Activated CD8-positive, alpha-beta memory T cell treated with anti-CD3 and anti-CD28 coated beads for 48 hours (primary cell): ENCODE data around the gene PLEKHB1.
"Not testable (repeated sequence)": the region's sequence is repeated elsewhere in the genome, so short reads cannot be mapped to it uniquely, and the experiment has no call there.

Source experiments
- DNase-seq, 3 experiments: peaks; one replicate each; pipeline ENCODE4 v3.0.0-alpha.2; 2020; ENCODE audit warnings: low read depth in 2 of 3, low spot score in 2 of 3

Gene PLEKHB1

GRCh38 chr11:73671701-73672100 is 25.3 kb downstream of the PLEKHB1 start:
- no peak for DNase-seq

GRCh38 chr11:73676552-73676951 is 30.2 kb downstream of the PLEKHB1 start:
- not testable (repeated sequence) for DNase-seq

GRCh38 chr11:73680687-73681086 is 34.3 kb downstream of the PLEKHB1 start:
- no peak for DNase-seq

- no peak for DNase-seq
These were observed 47.6 kb downstream of the PLEKHB1 start for GRCh38 chr11:73693899-73694525.

- no peak for DNase-seq
These were observed 58.7 kb downstream of the PLEKHB1 start for GRCh38 chr11:73705053-73705452.

- DNase-seq = no peak
These were observed 64.6 kb downstream of the PLEKHB1 start for GRCh38 chr11:73710964-73711363.
